Mesangial cell (primary cell): ENCODE data around the gene NCOR1. TPM values are rescaled to one million over a fixed set of nuclear protein-coding genes. Genes with fewer than 3 reads are reported as not detected.

ENCODE experiments used
- total RNA-seq: library from RNA; depleted of rRNA; stranded (reverse); fragments of >200 nt; gene quantifications from 2 replicates; pipeline ENCODE4 v1.2.3, GENCODE V29; 2015

The NCOR1 gene
- total RNA-seq: 97.4 and 124 TPM in 2 replicates

GRCh38 chr17:16215273-16215964, at the start of gene NCOR1:
Gene NCOR1, minus strand, starts transcription at chr17:16215534. Its CDS starts 20,965 bp downstream, at chr17:16194569.

GRCh38 chr17:16217002-16217635, 1.8 kb upstream of the NCOR1 start, which contains the start of gene PIGL:
Gene PIGL, plus strand, starts transcription at chr17:16217210. Its CDS starts 17 bp downstream, at chr17:16217227.

GRCh38 chr17:15999141-15999973, 216.0 kb downstream of the NCOR1 start, which contains the start of the genes TTC19 and ZSWIM7:
Gene TTC19, plus strand, starts transcription at chr17:15999824. Its CDS starts 25 bp downstream, at chr17:15999849.
Gene ZSWIM7, minus strand, starts transcription at chr17:15999704. Its CDS starts 110 bp downstream, at chr17:15999594.

Other genes starting within 250 kb of the NCOR1 start
- 24.5 and 33.6 TPM in 2 replicates for gene ZSWIM7, start 215.8 kb downstream of the NCOR1 start, total RNA-seq
- 68.6 and 79.5 TPM in 2 replicates for gene TTC19, start 215.7 kb downstream of the NCOR1 start, total RNA-seq
- gene PIGL, start 1.7 kb upstream of the NCOR1 start, total RNA-seq: 17.6 and 24.5 TPM in 2 replicates
- 40.6 and 99.1 TPM in 2 replicates for gene CENPV, start 137.9 kb upstream of the NCOR1 start, total RNA-seq
- gene UBB, start 165.6 kb upstream of the NCOR1 start, total RNA-seq: 1,057 and 1,236 TPM in 2 replicates
- 36.8 TPM in 2 replicates for gene TRPV2, start 200.0 kb upstream of the NCOR1 start, total RNA-seq